ENCODE results near the gene DIS3L2.

The DIS3L2 gene

GRCh38 chr2:232295971-232296370, 334.5 kb downstream of the DIS3L2 start:
- Histone ChIP-seq H3K27ac (no peak overlapping the region), H3K36me3 (peaks cover 3% of the 10 kb centered on the region; the same call in 1 of the 2 replicates), H3K27me3 (ENCODE audit: insufficient read depth, low read depth, severe bottlenecking) (no peaks in the 10 kb centered on the region), H3K4me3 (ENCODE audit: low read depth, low read length) (no peak overlapping the region), H3K9me3 (ENCODE audit: severe bottlenecking) (no peaks in the 10 kb centered on the region)
- no peak for DNase-seq
- TF ChIP-seq CTCF (IDR thresholded peaks at IDR 0.05; ENCODE audit: low read depth, low read length), result no peak

- H3K27ac ChIP-seq, result no peak overlapping the region
- no peak for DNase-seq
- no peak for TF ChIP-seq CTCF (IDR thresholded peaks at IDR 0.05; ENCODE audit: low read depth, low read length)
- no peaks in the 10 kb centered on the region for H3K9me3 ChIP-seq (ENCODE audit: severe bottlenecking)
- no peak overlapping the region for H3K4me3 ChIP-seq (ENCODE audit: low read depth, low read length)
- peaks cover 3% of the 10 kb centered on the region; the same call in 1 of the 2 replicates for H3K36me3 ChIP-seq
- no peaks in the 10 kb centered on the region for H3K27me3 ChIP-seq (ENCODE audit: insufficient read depth, low read depth, severe bottlenecking)
Measured at GRCh38 chr2:232296776-232297525, 335.4 kb downstream of the DIS3L2 start.

- DNase-seq, result no peak
- no peak overlapping the region for H3K4me3 ChIP-seq (ENCODE audit: low read depth, low read length)
- no peaks in the 10 kb centered on the region for H3K9me3 ChIP-seq (ENCODE audit: severe bottlenecking)
- no peaks in the 10 kb centered on the region for H3K27me3 ChIP-seq (ENCODE audit: insufficient read depth, low read depth, severe bottlenecking)
- peaks cover 3% of the 10 kb centered on the region; the same call in 1 of the 2 replicates for H3K36me3 ChIP-seq
- no peak for TF ChIP-seq CTCF (IDR thresholded peaks at IDR 0.05; ENCODE audit: low read depth, low read length)
- H3K27ac ChIP-seq, result no peak overlapping the region
Measured at GRCh38 chr2:232299084-232299483, 337.6 kb downstream of the DIS3L2 start.

- Histone ChIP-seq H3K36me3 (peaks cover 3% of the 10 kb centered on the region; the same call in 1 of the 2 replicates), H3K9me3 (ENCODE audit: severe bottlenecking) (no peaks in the 10 kb centered on the region), H3K27me3 (ENCODE audit: insufficient read depth, low read depth, severe bottlenecking) (no peaks in the 10 kb centered on the region), H3K4me3 (ENCODE audit: low read depth, low read length) (no peak overlapping the region), H3K27ac (no peak overlapping the region)
- no peak for TF ChIP-seq CTCF (IDR thresholded peaks at IDR 0.05; ENCODE audit: low read depth, low read length)
- DNase-seq, result no peak
Measured at GRCh38 chr2:232299927-232300674, 338.6 kb downstream of the DIS3L2 start.

- Histone ChIP-seq H3K27ac (no peak overlapping the region), H3K36me3 (peaks cover 3% of the 10 kb centered on the region; the same call in 1 of the 2 replicates), H3K4me3 (ENCODE audit: low read depth, low read length) (no peak overlapping the region), H3K27me3 (ENCODE audit: insufficient read depth, low read depth, severe bottlenecking) (no peaks in the 10 kb centered on the region), H3K9me3 (ENCODE audit: severe bottlenecking) (no peaks in the 10 kb centered on the region)
- TF ChIP-seq CTCF (IDR thresholded peaks at IDR 0.05; ENCODE audit: low read depth, low read length), result no peak
- DNase-seq, result no peak
Measured at GRCh38 chr2:232300894-232301387, 339.4 kb downstream of the DIS3L2 start.

Measured in WERI-Rb-1 (cell line).